Gastroesophageal sphincter (tissue), 3 donors: ENCODE data around the gene UBLCP1.

Experiments
- CTCF ChIP-seq, 4 experiments: fragments of 200-600 bp in 2 of 4; fragments of 450-650 bp in 2 of 4; sonication (generic) in 1 of 4; IDR thresholded peaks; one replicate each; pipeline ENCODE4 v1.5.1; 2017 to 2019; ENCODE audit warnings: antibody characterized with exemption in 4 of 4, mild to moderate bottlenecking in 2 of 4, moderate library complexity in 2 of 4
- EP300 ChIP-seq: sonication (generic); formaldehyde crosslinking; IDR thresholded peaks from one replicate; pipeline ENCODE4 v1.6.1; 2017; ENCODE audit warnings: antibody characterized with exemption, mild to moderate bottlenecking
- POLR2A ChIP-seq, 2 donors: fragments of 450-650 bp; IDR thresholded peaks; one replicate each; pipeline ENCODE4 v1.6.1; 2017; ENCODE audit warnings: antibody characterized with exemption in 2 of 2, mild to moderate bottlenecking in 2 of 2, moderate library complexity in 1 of 2
- POLR2AphosphoS5 ChIP-seq: sonication (generic); formaldehyde crosslinking; IDR thresholded peaks from one replicate; pipeline ENCODE4 v1.6.1; 2017; ENCODE audit warnings: antibody characterized with exemption

DNA sequence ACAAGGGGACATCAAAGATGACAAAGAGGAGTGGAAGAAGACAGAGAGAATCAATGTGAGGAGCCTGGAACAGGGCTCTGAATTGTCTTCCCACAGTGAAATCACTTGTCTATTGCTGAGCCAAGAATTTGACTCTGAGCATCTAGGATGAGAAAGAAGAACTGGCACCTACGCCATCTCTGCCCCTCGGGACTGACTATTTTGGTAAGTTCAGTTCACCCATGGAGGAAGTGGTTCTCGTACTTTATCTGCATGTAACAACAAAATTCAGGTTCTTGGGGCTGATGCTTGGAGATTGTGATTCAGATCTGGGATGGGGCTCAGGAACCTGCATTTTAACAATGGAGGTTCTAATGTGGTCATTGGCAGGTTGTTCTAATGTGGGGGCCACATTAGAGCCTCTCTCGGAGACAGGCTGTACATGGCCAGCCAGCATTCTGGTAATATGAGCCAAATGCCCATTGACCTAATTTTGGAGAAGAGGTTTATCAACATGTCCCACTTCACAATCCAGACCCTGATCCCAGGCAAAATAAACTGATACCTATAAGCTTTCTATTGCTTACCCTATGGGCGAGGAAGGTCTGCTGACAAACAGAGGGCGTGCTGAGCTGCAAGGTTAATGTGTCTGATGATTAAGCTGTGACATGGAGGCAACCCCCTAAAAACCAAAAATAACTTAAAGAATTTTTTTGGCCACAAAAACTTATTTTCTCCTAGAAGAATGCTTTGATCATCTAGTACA lies 69.9 kb downstream of the UBLCP1 start:
- TF ChIP-seq CTCF (IDR thresholded peaks at IDR 0.05): no peak
- TF ChIP-seq POLR2AphosphoS5: no peak
- TF ChIP-seq EP300: no peak
- TF ChIP-seq POLR2A (IDR thresholded peaks at IDR 0.05): no peak
